GM23338 (cell line): ENCODE measurements around the gene TIRAP. TPM values are rescaled to one million over a fixed set of nuclear protein-coding genes. Genes with fewer than 3 reads are reported as not detected.

Experiments
- ATAC-seq: fragments of 200-7000 bp; cut with Tn5 transposase; 3 replicates; pipeline ENCODE4 v1.9.1; 2020
- DNase-seq: peaks from one replicate; pipeline ENCODE4 v3.0.0-alpha.2; 2015; ENCODE audit warnings: low spot score
- H2AFZ ChIP-seq: fragments of 200-600 bp; sonication (generic); 2 replicates; pipeline ENCODE4 v1.8.0; 2016; ENCODE audit warnings: antibody characterized with exemption, mild to moderate bottlenecking, moderate library complexity
- H3F3A ChIP-seq: fragments of 200-600 bp; sonication (generic); replicated peaks from 2 replicates; pipeline ENCODE4 v1.8.0; 2017; ENCODE audit warnings: antibody characterized with exemption, mixed run types, low read depth
- H3K27ac ChIP-seq: fragments of 200-600 bp; sonication (generic); 2 replicates; pipeline ENCODE4 v1.6.1; 2016; ENCODE audit warnings: low read depth
- H3K27me3 ChIP-seq: fragments of 200-600 bp; sonication (generic); 2 replicates; pipeline ENCODE4 v1.8.0; 2016; ENCODE audit warnings: mild to moderate bottlenecking, mixed run types, moderate library complexity; ENCODE audit not compliant: insufficient read depth
- H3K36me3 ChIP-seq: fragments of 200-600 bp; sonication (generic); 2 replicates; pipeline ENCODE4 v1.8.0; 2016; ENCODE audit warnings: mild to moderate bottlenecking; ENCODE audit not compliant: insufficient read depth
- H3K4me1 ChIP-seq: fragments of 200-600 bp; sonication (generic); 2 replicates; pipeline ENCODE4 v1.8.0; 2016; ENCODE audit warnings: mild to moderate bottlenecking, moderate library complexity; ENCODE audit not compliant: insufficient read depth
- H3K4me2 ChIP-seq: fragments of 200-600 bp; sonication (generic); 2 replicates; pipeline ENCODE4 v1.7.1; 2017; ENCODE audit warnings: mixed run types
- H3K4me3 ChIP-seq: fragments of 200-600 bp; sonication (generic); 2 replicates; pipeline ENCODE4 v1.6.1; 2016; ENCODE audit warnings: mixed run types
- H3K79me2 ChIP-seq: fragments of 200-600 bp; sonication (generic); replicated peaks from 2 replicates; pipeline ENCODE4 v1.8.0; 2017; ENCODE audit warnings: mild to moderate bottlenecking; ENCODE audit not compliant: insufficient read depth
- H3K9me2 ChIP-seq: fragments of 200-600 bp; sonication (generic); 2 replicates; pipeline ENCODE4 v1.8.0; 2017; ENCODE audit not compliant: insufficient read depth
- H4K20me1 ChIP-seq: fragments of 200-600 bp; sonication (generic); replicated peaks from 2 replicates; pipeline ENCODE4 v1.8.0; 2017; ENCODE audit warnings: mild to moderate bottlenecking; ENCODE audit not compliant: insufficient read depth
- H3K27ac Mint-ChIP-seq: 2 replicates; pipeline ENCODE4 v1.8.0; 2020; ENCODE audit warnings: inconsistent platforms, mild to moderate bottlenecking, moderate library complexity, mixed read lengths
- H3K27me3 Mint-ChIP-seq: 3 replicates; pipeline ENCODE4 v1.8.0; 2022; ENCODE audit warnings: low read depth, mild to moderate bottlenecking, moderate library complexity, mixed read lengths, inconsistent platforms; ENCODE audit not compliant: insufficient read depth, poor library complexity
- H3K36me3 Mint-ChIP-seq: 3 replicates; pipeline ENCODE4 v1.8.0; 2021; ENCODE audit warnings: low read depth, mild to moderate bottlenecking, inconsistent platforms, moderate library complexity, mixed read lengths
- H3K4me1 Mint-ChIP-seq: 3 replicates; pipeline ENCODE4 v1.8.0; 2020; ENCODE audit warnings: mild to moderate bottlenecking, inconsistent platforms, mixed read lengths
- H3K4me3 Mint-ChIP-seq: 3 replicates; pipeline ENCODE4 v1.8.0; 2021; ENCODE audit warnings: moderate library complexity, mild to moderate bottlenecking, inconsistent platforms, mixed read lengths
- H3K9me3 Mint-ChIP-seq: 3 replicates; pipeline ENCODE4 v1.8.0; 2020; ENCODE audit warnings: moderate library complexity, mild to moderate bottlenecking, inconsistent platforms, mixed read lengths
- CREB1 ChIP-seq: fragments of 250-450 bp; sonication (Bioruptor Pico); IDR thresholded peaks from 2 replicates; pipeline ENCODE4 v1.5.0; 2020; ENCODE audit warnings: low read depth, mild to moderate bottlenecking, moderate library complexity
- CTCF ChIP-seq, 2 experiments: fragments of 200-600 bp in 1 of 2; sonication (generic) in 1 of 2; conservative IDR thresholded peaks; 2 replicates each; pipeline versions ENCODE4 v1.5.1 to v1.6.1; 2016 to 2017; ENCODE audit warnings: antibody characterized with exemption in 2 of 2, low read depth in 2 of 2, mild to moderate bottlenecking in 2 of 2, moderate library complexity in 1 of 2
- ETS1 ChIP-seq: IDR thresholded peaks from 2 replicates; pipeline ENCODE4 v1.6.1; 2016; ENCODE audit warnings: antibody characterized with exemption
- JUNB ChIP-seq: IDR thresholded peaks from one replicate; pipeline ENCODE4 v1.6.1; 2016; ENCODE audit warnings: antibody characterized with exemption; ENCODE audit not compliant: unreplicated experiment
- POLR2AphosphoS5 ChIP-seq: IDR thresholded peaks from 2 replicates; pipeline ENCODE4 v1.6.1; 2016; ENCODE audit warnings: antibody characterized with exemption, low read depth
- REST ChIP-seq: IDR thresholded peaks from one replicate; pipeline ENCODE4 v1.6.1; 2018; ENCODE audit warnings: antibody characterized with exemption; ENCODE audit not compliant: unreplicated experiment
- polyA plus RNA-seq: library from polyadenylated mRNA; unstranded; fragments of >200 nt; fragmentation: Nextera tagmentation; extraction: Ambion mirVana; gene quantifications from 2 replicates; pipeline ENCODE4 v1.2.1, GENCODE V29; 2016
- total RNA-seq: library from RNA; depleted of rRNA; stranded (reverse); fragments of >200 nt; shearing (Covaris generic); gene quantifications from 2 replicates; pipeline ENCODE4 v1.2.3, GENCODE V29; 2014

The TIRAP gene
- total and polyA plus RNA-seq, 2 experiments from 2014 or later: 1.1 to 3.4 TPM

GRCh38 chr11:126268708-126269579 is 13.9 kb upstream of the TIRAP start, which contains the start of the genes FOXRED1 and SRPRA:
FOXRED1 (plus strand) TSS chr11:126269154; CDS start chr11:126269207, 53 bp downstream.
SRPRA (minus strand) TSS chr11:126268895; CDS start chr11:126268804, 91 bp downstream.
- no peak for TF ChIP-seq CTCF (conservative IDR thresholded peaks at IDR 0.05; ENCODE audit: low read depth in 2 of 2)
- no peak for TF ChIP-seq JUNB
- peak; percentile 70 for TF ChIP-seq ETS1
- TF ChIP-seq CREB1 (CRISPR knock-in tag): peak; percentile 98
- TF ChIP-seq REST: no peak
- peak; percentile 84 for TF ChIP-seq POLR2AphosphoS5
- Mint-ChIP-seq H3K27me3 (peaks cover 14% of the 10 kb centered on the region), H3K9me3 (no peaks in the 10 kb centered on the region), H3K27ac (peak within 1 kb of the TSS; percentile 99), H3K4me1 (peaks cover 12% of the 10 kb centered on the region), H3K36me3 (peaks cover 66% of the 10 kb centered on the region), H3K4me3 (peak within 1 kb of the TSS; percentile 96)
- H3K4me1 ChIP-seq: peaks cover 9% of the 10 kb centered on the region; the same call in 1 of the 2 replicates
- peaks cover 38% of the 10 kb centered on the region for H3K79me2 ChIP-seq
- peak; percentile 96 for ATAC-seq
- H4K20me1 ChIP-seq: no peaks in the 10 kb centered on the region
- no peaks in the 10 kb centered on the region for H3K27me3 ChIP-seq
- H3K36me3 ChIP-seq: peaks cover 30% of the 10 kb centered on the region
- peak within 1 kb of the TSS; percentile 98 for H3K4me2 ChIP-seq
- H3F3A ChIP-seq: peaks cover 25% of the 10 kb centered on the region; the same call in 1 of the 2 replicates
- H2AFZ ChIP-seq: peak within 1 kb of the TSS; percentile 94; the same call in 1 of the 2 replicates
- no peaks in the 10 kb centered on the region for H3K9me2 ChIP-seq
- peak within 1 kb of the TSS; percentile 70 for H3K4me3 ChIP-seq
- H3K27ac ChIP-seq: peak within 1 kb of the TSS; percentile 95
- DNase-seq: peak; percentile 99
